NCI-H2196 (cell line): ENCODE results near the gene TENT4B.

ENCODE experiments used
- DNase-seq: peaks from one replicate; lab custom pipeline; 2025; ENCODE audit not compliant: unreplicated experiment; lab: John Stamatoyannopoulos, UW

The TENT4B gene

GRCh38 chr16:50269769-50270509 is 116.8 kb downstream of the TENT4B start:
- no peak for DNase-seq

GRCh38 chr16:50270510-50271147 is 117.5 kb downstream of the TENT4B start:
- no peak for DNase-seq

- no peak for DNase-seq
Observed at GRCh38 chr16:50271148-50272041, 118.3 kb downstream of the TENT4B start.

GRCh38 chr16:50272111-50272571 is 119.0 kb downstream of the TENT4B start:
- DNase-seq = no peak

GRCh38 chr16:50272687-50273381 is 119.7 kb downstream of the TENT4B start:
- no peak for DNase-seq

- DNase-seq = no peak
Observed at GRCh38 chr16:50273382-50273690, 120.2 kb downstream of the TENT4B start.

- no peak for DNase-seq
Observed at GRCh38 chr16:50273888-50274325, 120.8 kb downstream of the TENT4B start.

- DNase-seq = no peak
Observed at GRCh38 chr16:50274326-50275097, 121.4 kb downstream of the TENT4B start.

- no peak for DNase-seq
Observed at GRCh38 chr16:50275098-50275415, 122.0 kb downstream of the TENT4B start.

GRCh38 chr16:50275428-50276325 is 122.6 kb downstream of the TENT4B start:
- DNase-seq = no peak

- no peak for DNase-seq
Observed at GRCh38 chr16:50276326-50276640, 123.2 kb downstream of the TENT4B start.

- DNase-seq = no peak
Observed at GRCh38 chr16:50276801-50277555, 123.9 kb downstream of the TENT4B start.

- DNase-seq = no peak
Observed at GRCh38 chr16:50278251-50278650, 125.1 kb downstream of the TENT4B start.

GRCh38 chr16:50279504-50279865 is 126.4 kb downstream of the TENT4B start:
- no peak for DNase-seq

- no peak for DNase-seq
Observed at GRCh38 chr16:50280932-50281331, 127.8 kb downstream of the TENT4B start.
